ENCODE data around the gene RASGEF1C.

RASGEF1C gene

GRCh38 chr5:180209137-180209581 lies at the start of gene RASGEF1C:
RASGEF1C (minus strand) TSS chr5:180209211; CDS start chr5:180138052, 71,159 bp downstream.
- DNase-seq = peak; percentile 60

GRCh38 chr5:180253036-180253824 lies 44.2 kb upstream of the RASGEF1C start:
- DNase-seq = no peak

- no peak for DNase-seq
Measured at GRCh38 chr5:180251887-180252286, 42.9 kb upstream of the RASGEF1C start.

GRCh38 chr5:180251141-180251540 lies 42.1 kb upstream of the RASGEF1C start:
- no peak for DNase-seq

- no peak for DNase-seq
Measured at GRCh38 chr5:180250329-180250728, 41.3 kb upstream of the RASGEF1C start.

GRCh38 chr5:180241600-180241999 lies 32.6 kb upstream of the RASGEF1C start:
- DNase-seq = no peak

GRCh38 chr5:180238631-180239030 lies 29.6 kb upstream of the RASGEF1C start:
- DNase-seq = no peak

GRCh38 chr5:180235846-180236245 lies 26.8 kb upstream of the RASGEF1C start:
- DNase-seq = no peak

GRCh38 chr5:180235077-180235476 lies 26.1 kb upstream of the RASGEF1C start:
- DNase-seq = no peak

GRCh38 chr5:180234271-180234670 lies 25.3 kb upstream of the RASGEF1C start:
- no peak for DNase-seq

GRCh38 chr5:180233729-180234128 lies 24.7 kb upstream of the RASGEF1C start:
- no peak for DNase-seq

- DNase-seq = no peak
Measured at GRCh38 chr5:180230017-180230416, 21.0 kb upstream of the RASGEF1C start.

GRCh38 chr5:180222056-180222455 lies 13.0 kb upstream of the RASGEF1C start:
- DNase-seq = no peak

- DNase-seq = no peak
Measured at GRCh38 chr5:180217797-180218196, 8.8 kb upstream of the RASGEF1C start.

GRCh38 chr5:180216646-180217171 lies 7.7 kb upstream of the RASGEF1C start:
- DNase-seq = no peak

GRCh38 chr5:180215783-180216630 lies 7.0 kb upstream of the RASGEF1C start:
- no peak for DNase-seq

GRCh38 chr5:180214870-180215770 lies 6.1 kb upstream of the RASGEF1C start:
- no peak for DNase-seq

GRCh38 chr5:180213657-180214207 lies 4.7 kb upstream of the RASGEF1C start:
- no peak for DNase-seq

- no peak for DNase-seq
Measured at GRCh38 chr5:180213256-180213600, 4.2 kb upstream of the RASGEF1C start.

GRCh38 chr5:180212363-180213255 lies 3.6 kb upstream of the RASGEF1C start:
- no peak for DNase-seq

- no peak for DNase-seq
Measured at GRCh38 chr5:180211761-180212035, 2.7 kb upstream of the RASGEF1C start.
